GM21390 (cell line): ENCODE results near the gene PSMD9.
"Not testable (repeated sequence)": the region's sequence is repeated elsewhere in the genome, so short reads cannot be mapped to it uniquely, and the experiment has no call there.

Source experiments
- ATAC-seq: cut with Tn5 transposase; IDR thresholded peaks from one replicate; pipeline ENCODE4 v1.9.1; 2021; ENCODE audit not compliant: unreplicated experiment

Gene PSMD9

DNA sequence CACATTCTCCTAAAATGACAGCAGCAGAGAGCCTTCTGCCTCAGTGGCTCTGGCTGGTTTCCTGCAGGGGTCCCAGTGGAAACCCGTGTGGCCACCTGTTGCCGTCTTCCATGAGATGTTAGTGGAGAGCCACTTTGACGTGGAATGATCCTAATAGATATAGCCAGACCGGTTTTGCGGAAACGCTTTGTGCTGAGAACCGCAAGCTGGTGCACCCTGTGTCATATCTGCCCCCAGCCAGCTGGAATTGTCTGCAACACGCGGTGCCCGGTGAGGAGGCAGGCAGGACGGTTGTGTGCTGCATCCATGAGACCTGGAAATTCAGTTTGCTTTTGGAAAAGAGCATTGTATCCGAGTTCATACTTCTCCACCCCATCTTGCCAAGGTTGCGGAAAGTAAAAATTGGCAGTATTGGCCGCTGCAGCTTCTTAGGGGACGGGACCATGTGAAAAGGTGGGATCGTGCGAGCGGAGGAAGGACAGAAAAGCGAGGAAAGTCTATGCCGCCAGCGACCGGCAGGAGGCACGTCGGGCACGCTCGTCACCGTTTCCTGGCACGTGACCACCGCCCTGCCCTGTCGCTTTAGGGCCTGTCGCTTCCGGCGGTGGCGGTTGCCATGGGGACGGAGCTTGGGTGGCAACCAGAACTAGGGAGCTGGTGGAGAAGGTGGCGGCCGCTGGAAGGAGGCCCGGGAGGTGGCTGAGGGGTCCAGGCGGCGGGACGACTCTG is 29.5 kb downstream of the PSMD9 start, which contains the start of gene CFAP251:
CFAP251 (plus strand) TSS at position 643 of the 729 bp plus-strand sequence. CDS start 2,714 bp downstream, outside the sequence.
- ATAC-seq = peak; percentile 95

DNA sequence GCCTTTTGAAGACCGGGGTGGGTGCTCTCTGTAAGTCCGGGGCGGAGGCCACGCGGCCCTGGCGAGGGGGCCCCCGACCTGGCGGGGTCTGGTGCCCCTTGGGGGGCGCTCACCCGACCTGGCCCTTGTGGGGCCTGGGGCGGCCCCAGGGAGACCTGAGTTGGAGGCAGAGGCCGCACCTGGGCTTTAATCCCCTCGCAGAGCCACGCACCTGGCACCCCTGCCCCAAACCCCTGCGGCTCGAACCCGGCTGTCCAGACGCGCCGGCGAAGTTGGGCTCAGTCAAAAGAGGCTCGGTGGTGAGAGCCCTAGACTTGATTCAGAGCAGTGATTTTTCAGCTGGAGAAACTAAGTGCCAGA is 30.1 kb downstream of the PSMD9 start:
- peak; percentile 11 for ATAC-seq

DNA sequence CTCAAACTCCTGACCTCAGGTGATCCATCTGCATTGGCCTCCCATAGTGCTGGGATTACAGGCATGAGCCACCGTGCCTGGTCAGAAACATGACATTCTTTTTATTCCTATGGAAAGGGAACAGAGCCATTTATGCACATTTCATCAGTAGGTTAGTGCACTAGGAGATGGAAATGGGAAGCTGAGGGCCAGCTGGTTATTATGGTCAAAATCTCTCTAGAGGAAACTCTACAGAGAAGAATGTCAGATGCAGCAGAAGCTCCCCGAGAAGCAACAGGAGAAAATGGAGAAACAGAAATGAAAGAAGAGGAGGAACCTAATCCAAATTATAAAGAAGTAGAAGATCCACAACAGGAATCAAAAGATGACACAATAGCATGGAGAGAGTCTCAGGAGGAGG is 32.5 kb downstream of the PSMD9 start:
- no peak for ATAC-seq

DNA sequence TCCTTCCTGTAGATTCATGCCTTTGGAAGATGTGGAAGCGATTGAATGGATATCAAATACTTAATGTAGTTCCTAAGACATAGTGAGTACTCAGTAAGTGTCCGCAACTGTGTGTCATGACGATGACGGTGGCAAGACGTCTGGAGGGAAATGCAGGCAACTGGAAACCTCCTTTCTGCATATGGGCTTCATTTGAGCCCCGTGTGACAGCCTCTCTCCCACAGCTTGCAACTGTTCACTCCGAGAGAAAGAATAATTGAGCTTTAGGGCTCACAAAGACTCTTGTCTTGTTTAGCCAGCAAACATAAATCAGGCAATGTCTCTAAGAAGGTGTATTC is 36.7 kb downstream of the PSMD9 start:
- ATAC-seq = no peak

DNA sequence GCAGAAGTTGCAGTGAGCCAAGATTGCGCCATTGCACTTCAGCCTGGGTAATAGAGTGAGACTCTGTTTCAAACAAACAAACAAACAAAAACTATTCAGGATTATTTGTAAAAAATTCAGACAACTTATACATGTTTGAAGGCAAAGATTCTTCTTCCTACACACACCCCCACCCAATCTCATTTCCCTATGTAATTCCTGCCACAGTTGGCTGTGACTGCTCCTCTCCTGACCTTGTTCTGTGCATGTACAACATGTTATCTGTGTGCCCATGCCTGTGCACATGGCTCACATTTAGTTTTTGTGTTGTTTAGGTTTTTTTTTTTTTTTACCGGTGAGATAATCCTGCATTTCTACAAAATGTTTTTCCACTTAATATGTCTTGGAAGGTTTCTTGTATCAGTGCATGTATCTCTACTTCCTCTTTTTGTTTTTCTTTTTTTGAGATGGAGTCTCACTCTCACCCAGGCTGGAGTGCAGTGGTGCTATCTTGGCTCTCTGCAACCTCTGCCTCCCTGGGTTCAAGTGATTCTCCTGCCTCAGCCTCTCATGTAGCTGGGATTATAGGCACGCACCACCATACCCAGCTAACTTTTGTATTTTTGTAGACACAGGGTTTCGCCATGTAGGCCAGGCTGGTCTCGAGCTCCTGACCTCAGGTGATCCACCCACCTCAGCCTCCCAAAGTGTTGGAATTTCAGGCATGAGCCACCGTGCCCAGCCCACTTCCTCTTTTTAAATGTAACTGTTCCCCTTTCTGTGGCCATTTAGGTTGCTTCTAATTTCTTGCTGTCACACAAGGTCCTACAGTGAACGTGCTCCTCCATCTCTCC is 38.5 kb downstream of the PSMD9 start:
- no peak for ATAC-seq

DNA sequence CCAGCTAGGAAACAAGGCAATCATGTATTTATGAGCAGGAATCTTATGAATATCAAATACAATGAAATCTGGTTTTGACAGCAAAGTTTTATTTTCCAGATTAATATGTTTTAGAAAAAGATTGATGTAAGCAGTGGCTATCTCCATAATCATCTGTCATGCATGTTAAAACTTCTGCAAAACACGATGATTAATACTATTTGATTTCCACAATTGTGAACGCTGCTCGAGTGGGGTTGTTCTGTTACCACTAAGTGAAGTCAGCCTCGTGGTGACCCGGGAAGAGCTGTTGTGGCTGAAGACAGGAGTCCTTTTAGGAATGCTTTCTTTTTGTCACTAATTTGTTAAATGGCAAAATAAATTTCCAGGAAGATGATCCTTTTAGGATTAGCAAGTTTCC is 39.2 kb downstream of the PSMD9 start:
- ATAC-seq = no peak

DNA sequence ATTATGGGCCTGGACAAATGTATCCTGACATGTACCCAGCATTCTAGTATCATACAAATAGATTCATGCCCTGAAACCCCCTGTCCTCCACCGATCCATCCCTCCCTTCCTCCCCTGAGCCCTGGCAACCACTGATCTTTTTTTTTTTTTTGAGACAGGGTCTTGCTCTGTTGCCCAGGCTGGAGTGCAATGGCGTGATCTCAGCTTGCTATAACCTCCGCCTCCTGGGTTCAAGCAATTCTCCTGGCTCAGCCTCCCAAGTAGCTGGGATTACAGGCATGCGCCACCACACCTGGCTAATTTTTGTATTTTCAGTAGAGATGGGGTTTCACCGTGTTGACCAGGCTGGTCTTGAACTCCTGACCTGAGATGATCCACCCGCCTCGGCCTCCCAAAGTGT is 41.0 kb downstream of the PSMD9 start:
- ATAC-seq = not testable (repeated sequence)

DNA sequence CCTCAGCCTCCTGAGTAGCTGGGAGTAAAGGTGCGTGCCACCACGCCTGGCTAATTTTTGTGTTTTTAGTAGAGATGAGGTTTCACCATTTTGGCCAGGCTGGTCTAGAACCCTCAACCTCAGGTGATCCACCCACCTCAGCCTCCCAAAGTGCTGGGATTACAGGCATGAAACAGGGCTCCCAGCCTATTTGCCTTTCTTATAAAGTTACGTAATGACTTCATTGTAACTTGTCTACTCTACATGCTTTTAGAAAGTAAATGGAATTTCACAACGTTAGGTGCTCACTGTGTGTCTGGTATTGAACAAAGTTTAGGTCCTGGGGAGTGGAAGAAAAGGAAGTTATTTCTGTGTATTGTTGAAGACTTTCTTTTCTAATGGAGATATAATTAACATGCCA is 42.3 kb downstream of the PSMD9 start:
- no peak for ATAC-seq

DNA sequence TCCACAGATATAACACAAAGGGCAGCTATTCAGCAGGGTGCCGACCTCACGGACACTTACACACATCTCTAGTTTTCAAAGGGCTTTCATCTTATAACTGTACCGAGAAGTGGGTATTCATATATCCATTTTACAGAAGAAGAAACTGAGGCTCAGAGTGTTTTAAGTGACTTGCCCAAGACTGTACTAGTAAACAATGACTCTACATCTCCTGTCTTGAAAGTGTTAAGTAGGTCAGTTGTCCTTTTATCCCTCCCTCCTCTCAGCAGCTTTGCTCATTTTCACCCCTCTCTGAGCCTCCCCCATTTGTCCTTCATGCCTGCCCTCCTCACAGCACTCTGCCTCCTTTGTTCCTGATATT is 43.6 kb downstream of the PSMD9 start:
- ATAC-seq = no peak

DNA sequence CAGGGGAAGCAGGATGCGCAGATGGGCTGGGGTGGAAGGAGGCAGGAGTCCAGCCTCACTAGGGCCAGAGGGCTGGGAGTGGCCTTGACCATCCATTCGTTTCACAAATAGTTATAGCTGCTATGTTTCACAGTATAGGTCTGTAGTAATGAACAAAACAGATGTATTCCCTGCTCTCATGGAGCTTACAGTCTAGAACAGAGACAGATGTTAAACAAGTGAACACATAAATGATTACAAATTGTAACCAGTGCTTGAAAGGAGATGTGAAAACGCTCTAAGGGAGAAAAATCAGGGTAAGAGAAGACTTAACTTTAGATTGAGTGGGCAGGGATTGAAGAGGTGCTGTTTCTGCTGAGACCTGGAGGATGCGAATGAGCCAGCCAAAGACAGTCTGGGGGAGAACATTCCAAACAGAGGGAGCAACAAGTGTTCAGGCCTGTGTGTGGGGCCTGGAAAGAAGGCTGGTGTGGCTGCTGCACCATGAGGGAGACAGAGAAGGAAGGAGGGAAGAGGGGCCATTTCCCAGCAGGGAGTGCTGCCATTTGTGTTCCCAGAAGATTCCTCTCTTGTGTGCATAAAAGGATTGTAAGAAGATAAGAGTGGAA is 44.4 kb downstream of the PSMD9 start:
- no peak for ATAC-seq

DNA sequence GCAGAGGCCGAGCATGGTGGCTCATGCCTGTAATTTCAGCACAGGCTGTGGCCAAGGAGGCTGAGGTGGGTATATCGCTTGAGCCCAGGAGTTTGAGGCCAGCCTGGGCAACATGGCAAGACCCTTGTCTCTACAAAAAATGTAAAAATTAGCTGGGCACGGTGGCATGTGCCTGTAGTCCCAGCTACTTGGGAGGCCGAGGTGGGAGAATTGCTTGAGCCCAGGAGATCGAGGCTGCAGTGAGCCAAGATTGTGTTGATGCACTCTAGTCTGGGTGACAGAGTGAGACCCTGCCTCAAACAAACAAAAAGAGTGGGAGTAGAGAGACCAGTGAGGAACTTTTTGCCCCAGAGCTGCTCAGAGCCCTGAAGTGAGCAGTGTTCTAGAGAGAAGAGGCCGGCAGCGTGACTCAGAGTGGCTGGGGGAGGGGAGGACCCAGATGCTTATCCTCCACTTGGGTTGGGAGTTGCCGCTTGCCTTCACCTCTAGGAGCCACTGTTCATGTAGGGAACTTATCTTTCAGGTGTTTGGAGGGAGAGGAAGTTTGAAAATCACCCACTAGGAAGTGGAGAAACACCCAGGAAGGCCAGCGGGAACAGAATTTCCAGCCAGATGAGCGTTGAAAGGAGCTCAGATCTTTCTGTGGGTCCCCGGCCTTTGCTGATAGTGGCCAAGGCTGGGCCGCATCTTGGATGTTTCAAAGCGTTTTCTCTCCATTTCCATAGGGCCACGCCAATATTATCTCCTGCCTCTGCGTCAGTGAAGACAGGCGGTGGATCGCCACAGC is 45.1 kb downstream of the PSMD9 start:
- ATAC-seq = no peak

DNA sequence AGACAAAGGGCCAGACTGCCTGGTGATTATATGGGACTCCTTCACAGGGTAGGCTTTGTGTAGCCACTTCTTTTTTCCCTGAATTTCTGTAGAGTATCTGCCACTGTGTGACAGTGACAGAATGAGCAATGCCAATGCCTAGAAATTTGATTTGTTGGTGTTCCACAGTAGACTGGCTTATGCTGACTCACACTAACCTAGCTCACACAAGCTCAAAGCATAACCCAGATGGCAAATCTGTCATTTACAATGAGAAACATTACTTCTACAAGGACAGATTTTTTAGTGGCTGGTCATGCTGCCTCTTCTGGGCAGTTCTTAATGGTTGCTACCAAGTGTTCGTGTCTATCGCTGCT is 45.7 kb downstream of the PSMD9 start:
- ATAC-seq = no peak

DNA sequence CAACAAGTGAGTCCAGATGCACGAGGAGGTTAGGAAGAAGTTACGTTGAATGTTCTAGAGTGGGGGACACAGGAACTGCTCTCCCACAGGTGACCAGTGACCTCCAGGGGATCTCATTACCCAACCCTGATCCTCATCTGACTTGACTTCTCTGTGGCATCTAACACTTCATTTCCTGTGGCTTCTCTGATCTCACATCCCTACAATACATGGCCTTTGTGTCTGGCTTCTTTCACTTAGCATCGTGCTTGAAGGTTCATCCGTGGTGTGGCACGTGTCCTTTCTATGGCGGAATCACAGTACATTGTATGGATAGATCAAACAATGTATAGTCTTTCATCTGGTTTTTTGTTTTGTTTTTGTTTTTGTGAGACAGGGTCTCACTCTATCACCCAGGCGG is 49.1 kb downstream of the PSMD9 start:
- ATAC-seq = no peak

DNA sequence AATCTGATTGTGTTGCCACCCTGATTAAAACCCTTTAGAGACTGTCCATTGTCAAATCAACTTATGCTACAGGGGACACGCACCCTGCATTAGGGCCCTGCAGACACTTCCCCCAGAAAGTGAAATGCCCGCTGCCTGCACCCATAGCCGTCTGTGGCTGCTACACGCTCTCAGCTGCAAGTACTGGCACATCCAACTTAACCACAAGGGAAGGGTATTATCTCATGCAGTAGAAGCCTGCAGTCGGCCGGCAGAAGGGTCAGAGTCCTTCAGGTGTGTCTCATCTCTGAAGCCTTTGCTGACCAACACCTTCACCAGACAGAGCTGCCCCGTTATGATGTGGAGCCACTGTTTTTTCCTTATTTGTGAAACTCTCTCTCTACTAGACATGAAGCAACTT is 50.6 kb downstream of the PSMD9 start:
- ATAC-seq = no peak

DNA sequence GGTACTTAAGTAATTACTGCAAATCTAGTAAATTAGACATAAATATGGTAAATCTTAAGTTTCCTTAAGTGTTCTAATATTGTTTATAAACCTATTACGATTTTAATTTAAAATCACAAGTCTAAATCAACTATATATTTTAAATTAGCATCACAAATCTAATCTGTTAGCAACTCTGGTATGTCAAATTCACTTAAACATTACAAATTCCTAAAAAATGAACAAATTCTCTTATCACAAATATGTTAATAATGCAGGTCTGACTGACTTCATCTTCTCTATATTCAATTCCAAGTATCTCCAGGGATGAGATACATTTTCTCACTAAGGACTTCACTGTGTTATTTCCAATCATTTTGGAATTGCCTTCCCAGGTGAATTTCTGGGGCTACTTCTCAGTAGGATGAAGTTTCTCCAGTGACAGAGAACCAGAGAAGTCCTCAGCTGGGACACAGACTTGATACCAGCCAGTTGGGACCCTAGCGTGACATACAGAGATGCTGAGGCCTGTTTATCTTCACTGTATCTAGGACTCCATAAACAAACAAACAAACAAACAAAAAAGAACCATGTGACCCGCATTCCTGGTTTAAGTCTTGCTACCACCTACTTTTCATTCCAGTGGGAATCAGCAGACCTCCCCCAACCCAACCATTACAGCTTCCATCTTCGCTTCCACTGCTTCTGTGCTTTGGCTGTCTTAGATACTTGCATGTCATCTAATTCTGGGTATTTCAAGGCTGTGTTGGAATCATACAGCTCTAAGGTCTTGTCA is 51.6 kb downstream of the PSMD9 start:
- no peak for ATAC-seq

DNA sequence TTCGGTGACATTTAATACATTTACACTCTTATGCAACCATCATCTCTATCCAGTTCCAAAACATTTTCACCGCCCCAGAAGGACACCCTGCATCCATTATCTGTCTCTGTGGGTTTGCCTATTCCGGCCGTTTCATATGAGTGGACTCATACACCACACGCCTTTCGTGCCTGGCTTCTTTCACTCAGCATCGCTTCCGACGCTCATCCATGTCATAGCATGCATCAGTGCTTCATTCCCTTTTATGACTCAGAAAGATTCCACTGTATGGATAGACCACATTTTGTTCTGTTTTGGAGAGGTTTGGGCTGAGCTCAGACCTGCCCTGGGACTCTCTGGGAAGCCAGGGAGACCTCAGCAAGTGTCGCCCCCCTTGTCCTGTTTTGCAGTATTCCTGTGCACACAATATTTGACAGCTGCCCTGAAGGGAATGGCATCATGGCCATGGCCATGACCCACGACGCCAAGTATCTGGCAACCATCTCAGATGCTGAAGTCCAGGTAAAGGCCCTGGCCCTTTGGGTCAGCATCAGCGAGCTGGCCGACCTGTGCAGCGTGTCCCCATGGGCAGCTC is 53.6 kb downstream of the PSMD9 start:
- no peak for ATAC-seq

DNA sequence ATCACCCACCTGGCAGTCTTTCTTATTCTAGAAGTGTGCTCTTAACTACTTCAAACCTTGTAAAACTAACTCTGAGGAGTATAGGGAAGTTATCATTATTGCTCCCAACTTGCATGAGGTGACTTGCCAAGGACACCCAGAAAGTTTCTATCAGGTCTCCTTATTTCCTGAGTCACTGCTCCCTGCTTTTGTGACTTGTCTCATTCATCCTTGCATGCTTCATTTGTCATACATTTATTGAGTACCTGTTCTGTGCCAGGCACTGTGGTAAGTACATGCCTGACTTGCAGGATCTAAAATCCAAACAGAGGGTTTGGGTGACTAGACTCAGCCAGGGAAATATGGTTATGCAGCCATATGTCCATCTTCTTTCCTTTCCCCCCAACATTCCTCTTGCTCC is 55.3 kb downstream of the PSMD9 start:
- no peak for ATAC-seq

DNA sequence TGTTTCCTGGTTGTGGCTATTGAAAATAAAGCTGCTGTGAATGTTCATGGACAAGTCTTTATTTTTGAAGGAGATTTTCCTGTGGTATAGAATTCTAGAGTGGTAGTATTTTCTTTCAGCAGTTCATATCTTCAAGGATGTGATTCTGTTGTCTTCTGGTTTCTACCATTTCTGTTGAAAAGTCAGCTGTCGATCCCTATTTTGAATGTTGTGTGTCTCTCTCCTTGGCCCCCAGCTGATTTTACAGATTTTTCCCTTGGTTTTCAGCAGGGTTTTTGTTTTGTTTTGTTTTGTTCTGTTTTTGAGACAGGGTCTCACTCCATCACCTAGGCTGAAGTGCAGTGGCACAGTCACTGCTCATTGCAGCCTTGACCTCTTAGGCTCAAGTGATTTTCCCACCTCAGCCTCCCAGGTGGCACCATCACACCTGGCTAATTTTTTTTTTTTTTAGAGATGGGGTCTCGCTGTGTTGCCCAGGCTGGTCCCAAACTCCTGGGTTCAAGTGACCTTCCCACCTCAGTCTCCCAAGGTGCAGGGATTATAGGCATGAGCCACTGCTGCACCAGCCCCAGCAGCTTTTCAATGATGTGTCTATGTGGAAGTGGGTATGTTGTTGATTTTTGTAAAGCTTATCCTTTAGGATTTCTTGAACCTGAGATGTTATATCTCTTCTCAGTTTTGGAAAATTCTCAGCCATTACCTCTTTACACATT is 57.9 kb downstream of the PSMD9 start:
- no peak for ATAC-seq

DNA sequence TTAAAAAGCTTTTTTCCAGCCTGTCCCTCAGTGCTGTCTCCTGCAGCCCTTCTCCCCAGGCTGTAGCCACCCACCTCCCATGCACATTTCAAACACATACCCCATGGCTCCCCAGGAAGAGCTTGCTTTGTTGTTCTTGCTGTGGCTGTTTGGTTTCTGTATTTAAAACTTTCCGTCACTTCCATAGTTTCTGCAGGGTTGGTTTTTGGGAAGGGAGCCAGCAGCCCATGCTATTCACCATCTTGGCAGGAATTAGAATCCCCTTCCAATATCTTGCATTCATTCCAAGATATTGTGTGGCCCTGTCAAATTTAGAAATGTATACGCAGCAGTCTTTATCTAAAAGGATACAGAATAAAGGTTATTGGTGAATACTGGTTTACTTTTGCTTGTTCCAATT is 59.4 kb downstream of the PSMD9 start:
- no peak for ATAC-seq
